ENCODE measurements around the gene NLGN2. TPM values are rescaled to one million over a fixed set of nuclear protein-coding genes. Genes with fewer than 3 reads are reported as not detected.
"Not testable (repeated sequence)": the region's sequence is repeated elsewhere in the genome, so short reads cannot be mapped to it uniquely, and the experiment has no call there.

NLGN2 gene
- total RNA-seq: 8.8 TPM

DNA sequence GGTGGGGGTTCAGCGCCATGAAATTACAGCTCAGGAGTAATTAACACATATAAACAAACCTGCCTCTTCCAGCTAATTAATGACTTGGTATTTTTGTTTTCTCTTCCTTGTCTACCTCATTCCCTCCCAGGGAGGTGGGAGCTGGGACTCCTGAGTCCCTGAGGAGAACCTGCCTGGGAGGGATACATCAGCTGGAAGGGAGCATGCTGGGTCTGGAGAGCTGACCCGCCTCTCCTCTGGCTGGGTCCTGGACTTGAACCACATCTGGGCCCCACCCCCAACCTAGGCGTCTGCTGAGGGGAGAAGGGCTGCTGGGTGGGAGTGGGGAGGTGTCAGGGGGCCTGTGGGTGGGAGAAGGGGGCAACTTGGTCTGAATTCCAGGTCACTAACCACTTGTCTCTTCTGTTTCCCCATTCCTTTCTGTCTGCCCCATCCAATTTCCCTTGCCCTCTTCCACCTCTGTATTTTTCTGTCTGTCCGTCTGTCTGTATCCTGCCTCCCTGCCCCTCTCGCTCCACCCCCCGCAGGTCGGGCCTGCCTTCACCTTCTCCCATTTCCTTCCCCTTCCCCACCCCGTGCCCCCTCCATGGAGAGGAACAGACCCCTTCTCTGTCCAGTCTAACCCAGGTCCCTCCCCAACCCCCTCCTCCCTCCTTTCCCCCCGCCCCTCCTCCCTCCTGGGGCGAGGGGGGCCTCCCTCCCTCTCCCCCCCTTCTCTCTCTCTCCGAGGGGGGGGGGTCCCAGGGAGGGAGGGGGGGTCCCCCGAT lies at the start of gene NLGN2:
TSS of gene NLGN2 (plus strand) at position 361 of the 767 bp plus-strand sequence. CDS start 411 bp downstream, outside the sequence.
- DNase-seq: no peak

DNA sequence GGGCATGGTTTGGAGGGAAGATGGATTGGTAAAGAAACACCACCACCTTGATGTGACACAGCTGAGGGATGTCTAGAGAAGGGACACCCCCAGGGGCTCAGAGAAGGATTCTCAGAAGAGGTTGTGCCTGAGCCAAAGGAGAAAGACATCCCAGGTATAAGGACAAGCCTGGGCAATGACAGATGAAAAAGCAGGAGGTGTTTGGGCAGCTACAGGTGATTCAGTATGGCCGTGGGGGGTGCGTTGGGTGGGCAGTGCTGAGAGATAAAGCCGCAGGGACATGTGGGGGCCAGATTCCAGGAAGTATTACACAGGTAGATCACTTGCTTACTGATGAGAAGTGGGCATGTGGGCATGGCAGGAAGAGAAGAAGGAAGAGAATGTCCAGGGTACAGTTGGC lies 45.7 kb upstream of the NLGN2 start:
- no peak for DNase-seq

GRCh38 chr17:7363311-7363710 lies 44.3 kb upstream of the NLGN2 start:
- DNase-seq: no peak

DNA sequence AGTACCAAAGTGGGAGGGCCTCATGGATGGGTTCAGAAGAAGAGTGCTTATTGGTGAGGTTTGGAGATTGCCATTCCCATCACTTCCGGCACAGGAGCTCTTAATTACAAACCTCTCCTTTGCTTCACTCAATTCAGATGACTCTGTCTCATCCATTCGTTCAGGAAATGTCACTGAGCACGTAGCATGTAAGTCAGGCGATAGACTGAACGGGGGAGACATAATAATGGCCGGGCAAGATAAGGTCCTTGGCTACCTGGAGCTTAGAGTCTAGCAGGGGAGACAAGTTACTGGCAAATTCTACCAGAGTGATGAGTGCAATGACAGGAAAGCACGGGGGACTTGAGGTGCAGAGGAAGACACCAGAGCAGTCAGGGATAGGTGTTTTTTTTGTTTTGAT lies 41.7 kb upstream of the NLGN2 start:
- not testable (repeated sequence) for DNase-seq

- no peak for DNase-seq
Observed at GRCh38 chr17:7367083-7367482, 40.6 kb upstream of the NLGN2 start.

DNA sequence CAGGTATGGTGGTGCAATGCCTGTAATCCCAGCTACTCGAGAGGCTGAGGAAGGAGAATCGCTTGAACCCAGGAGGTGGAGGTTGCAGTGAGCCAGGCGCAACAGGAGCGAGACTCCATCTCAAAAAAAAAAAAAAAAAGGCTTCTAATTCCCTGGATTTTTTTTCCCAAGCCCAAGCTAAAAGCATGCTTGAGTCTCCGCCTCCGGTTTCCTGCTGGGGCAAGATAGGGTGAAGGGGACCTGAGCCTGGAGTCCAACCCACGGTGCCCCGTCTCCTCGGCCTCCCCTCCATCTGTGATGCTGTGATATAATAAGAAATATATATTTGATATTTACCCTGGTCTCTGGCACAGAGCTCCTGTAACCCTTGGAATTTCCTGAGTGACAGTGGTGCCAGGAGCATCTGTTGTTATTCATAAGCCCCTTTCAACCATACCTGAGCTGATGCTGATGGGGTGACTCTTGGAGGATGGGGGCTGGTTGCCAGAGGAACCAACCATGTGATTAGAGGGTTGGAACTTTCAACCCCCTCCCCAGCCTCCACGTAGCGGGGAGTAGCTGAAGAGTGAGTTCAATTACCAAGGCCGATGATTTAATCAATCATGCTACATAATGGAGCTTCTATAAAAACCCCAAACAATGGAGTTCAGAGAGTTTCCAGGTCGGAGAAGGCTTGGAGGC lies 39.6 kb upstream of the NLGN2 start:
- no peak for DNase-seq

DNA sequence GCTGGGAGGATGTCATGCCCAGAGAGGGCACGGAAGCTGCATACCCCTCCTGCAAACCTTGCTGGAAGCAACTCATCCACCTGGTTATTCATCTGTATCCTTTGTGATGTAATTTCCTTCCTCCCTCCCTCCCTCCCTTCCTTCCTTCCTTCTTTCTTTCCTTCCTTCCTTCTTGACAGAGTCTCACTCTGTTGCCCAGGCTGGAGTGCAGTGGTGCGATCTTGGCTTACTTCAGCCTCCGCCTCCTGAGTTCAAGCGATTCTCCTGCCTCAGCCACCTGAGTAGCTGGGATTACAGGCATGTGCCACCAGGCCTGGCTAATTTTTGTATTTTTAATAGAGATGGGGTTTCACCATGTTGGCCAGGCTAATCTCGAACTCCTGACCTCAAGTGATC lies 39.0 kb upstream of the NLGN2 start:
- not testable (repeated sequence) for DNase-seq

DNA sequence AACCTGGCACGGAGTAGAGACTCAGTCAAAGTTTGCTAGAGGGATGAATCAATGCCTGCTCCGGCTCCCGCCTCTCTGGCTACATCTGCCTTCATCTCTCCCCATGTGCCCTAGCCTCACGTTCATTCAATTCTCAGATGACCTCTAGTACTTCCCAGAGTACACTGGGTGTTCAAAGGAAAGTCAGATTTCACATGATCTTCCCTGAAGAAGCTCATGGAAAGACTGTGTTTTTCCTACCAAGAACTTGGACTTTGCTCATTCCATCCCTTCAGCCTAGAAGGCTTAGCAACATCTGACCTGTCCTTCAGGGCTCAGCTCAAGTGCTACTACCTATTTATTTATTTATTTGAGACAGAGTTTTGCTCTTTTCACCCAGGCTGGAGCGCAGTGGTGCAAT lies 37.8 kb upstream of the NLGN2 start:
- DNase-seq: no peak

- no peak for DNase-seq
Observed at GRCh38 chr17:7370853-7371252, 36.8 kb upstream of the NLGN2 start.

DNA sequence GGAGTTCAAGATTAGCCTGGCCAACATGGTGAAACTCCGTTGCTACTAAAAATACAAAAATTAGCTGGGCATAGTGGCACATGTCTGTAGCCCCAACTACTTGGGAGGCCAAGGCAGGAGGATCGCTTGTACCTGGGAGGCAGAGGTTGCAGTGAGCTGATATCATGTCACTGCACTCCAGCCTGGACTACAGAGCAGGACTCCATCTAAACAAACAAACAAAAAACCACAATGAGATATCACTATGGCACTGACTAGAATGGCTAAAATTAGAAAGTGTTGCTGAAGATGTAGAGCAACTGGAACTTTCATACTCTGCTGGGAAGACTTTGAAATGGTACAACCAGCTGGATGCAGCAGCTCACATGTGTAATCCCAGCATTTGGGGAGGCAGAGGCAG lies 33.3 kb upstream of the NLGN2 start:
- DNase-seq: no peak

DNA sequence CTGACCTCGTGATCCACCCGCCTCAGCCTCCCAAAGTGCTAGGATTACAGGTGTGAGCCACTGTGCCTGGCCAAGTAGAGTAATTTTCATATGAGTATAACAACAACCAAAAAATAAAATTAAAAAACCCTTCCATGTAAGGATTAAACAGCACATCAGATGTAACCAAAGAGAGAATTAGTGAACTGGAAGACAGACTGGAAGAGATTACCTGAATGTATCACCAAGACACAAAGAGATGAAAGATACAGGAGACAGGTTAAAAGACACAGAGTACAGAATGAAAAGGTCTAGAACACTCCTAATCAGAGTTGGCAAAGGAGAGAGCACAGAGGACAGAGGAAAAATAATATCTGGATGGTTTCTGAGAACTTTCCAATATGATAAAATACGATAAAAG lies 28.5 kb upstream of the NLGN2 start:
- no peak for DNase-seq

- no peak for DNase-seq
Observed at GRCh38 chr17:7380321-7380720, 27.3 kb upstream of the NLGN2 start.

GRCh38 chr17:7380855-7381683 lies 26.6 kb upstream of the NLGN2 start, which contains the start of gene TNK1:
TNK1 (plus strand) TSS chr17:7381089; CDS start chr17:7382927, 1,838 bp downstream.
- DNase-seq: no peak

DNA sequence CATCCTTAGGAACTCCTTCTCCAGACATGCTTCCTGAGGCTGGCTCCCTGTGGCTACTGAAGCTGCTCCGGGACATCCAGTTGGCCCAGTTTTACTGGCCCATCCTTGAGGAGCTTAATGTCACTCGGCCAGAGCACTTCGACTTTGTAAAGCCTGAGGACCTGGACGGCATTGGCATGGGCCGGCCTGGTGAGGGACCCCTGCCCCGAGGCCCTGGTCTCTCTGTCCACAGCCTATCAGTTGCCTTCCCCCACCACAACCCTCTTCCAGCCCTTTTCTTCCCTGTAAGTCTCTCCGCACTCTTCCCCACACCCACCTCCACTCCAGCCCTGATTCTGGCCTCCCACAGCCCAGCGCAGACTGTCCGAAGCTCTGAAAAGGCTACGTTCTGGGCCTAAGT lies 24.7 kb upstream of the NLGN2 start:
- DNase-seq: no peak

DNA sequence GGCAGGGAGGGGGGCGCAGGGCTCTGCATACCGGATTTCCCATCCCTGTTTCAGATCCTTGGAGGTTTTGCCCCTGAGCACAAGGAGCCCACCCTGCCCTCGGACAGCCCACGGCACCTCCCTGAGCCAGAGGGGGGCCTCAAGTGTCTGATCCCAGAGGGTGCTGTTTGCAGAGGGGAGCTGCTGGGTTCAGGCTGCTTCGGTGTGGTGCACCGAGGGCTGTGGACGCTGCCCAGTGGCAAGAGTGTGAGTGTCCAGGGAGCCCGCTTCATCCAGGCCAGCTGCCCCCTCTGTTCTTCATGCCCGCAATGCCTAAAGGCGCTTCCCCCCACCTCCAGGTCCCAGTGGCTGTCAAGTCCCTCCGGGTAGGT lies 24.3 kb upstream of the NLGN2 start:
- no peak for DNase-seq

DNA sequence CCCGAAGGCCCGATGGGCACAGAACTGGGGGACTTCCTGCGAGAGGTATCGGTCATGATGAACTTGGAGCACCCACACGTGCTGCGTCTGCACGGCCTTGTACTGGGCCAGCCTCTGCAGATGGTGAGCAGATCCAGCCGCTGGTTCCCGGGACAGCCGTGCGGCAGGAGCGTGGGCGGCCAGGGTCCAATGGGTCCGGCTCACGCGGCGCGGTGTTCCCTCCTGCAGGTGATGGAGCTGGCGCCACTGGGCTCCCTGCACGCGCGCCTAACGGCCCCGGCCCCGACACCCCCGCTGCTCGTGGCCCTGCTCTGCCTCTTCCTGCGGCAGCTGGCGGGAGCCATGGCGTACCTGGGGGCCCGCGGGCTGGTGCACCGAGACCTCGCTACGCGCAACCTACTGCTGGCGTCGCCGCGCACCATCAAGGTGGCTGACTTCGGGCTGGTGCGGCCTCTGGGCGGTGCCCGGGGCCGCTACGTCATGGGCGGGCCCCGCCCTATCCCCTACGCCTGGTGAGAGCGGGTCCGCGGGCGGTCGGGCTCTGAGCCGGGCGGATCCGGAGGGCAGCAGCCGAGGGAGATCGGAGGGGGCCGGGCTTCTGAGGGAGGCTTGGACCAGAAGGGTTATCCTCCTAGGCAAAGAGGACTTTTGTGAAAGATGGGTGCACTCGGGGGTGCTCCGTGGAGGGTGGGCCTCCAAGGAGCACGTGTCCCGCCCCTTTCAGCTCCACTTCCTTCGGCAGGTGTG lies 23.7 kb upstream of the NLGN2 start:
- no peak for DNase-seq

GRCh38 chr17:7384489-7385081 lies 23.1 kb upstream of the NLGN2 start:
- DNase-seq: no peak

- DNase-seq: no peak
Observed at GRCh38 chr17:7388856-7389255, 18.8 kb upstream of the NLGN2 start.

DNA sequence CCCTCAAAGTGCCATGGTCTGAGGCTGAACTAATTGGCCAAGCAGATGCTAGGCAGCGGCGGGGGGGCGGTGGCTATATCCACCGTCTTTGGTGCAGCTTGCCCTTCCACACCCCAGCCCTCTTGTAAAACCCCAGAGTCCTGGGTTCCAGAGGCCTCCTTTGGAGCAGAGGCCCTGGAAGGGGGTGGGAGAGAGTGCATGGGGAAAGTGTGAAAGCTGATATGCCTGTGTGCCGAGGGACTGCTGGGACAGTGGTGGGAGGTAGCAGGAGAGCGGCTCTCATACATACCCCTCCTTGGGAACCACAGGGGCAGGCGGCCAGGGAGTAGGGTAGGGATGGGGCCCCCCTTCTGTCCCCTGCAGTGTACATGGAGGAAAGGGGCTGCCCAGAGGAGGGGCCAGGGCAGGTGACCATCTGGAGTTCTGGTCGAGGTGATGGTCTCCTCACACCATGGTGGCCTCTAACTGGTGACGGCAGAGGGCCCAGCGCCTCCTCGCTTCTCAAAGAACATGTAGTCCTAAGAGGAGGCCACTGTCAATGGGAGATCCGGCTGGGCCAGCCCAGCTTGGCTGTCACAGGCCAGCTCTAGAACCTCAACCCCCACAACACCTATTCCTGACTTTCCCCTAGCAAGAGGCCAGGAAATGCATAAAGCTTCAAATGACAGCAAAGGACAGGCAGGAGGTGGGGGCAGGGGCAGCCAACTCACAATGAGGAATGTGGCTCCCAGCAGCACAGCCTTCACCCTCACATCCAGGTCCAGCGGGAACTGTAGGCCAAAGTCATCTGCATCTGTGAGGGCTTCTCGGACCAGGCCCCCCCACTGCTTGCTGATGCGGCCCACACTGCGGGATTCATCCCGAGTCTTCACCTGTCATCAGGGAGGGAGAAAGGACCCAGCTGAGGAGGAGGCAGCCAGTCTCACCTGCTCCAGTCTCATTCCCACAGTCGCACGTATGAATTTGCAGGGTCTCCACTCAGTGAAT lies 17.4 kb upstream of the NLGN2 start:
- no peak for DNase-seq

DNA sequence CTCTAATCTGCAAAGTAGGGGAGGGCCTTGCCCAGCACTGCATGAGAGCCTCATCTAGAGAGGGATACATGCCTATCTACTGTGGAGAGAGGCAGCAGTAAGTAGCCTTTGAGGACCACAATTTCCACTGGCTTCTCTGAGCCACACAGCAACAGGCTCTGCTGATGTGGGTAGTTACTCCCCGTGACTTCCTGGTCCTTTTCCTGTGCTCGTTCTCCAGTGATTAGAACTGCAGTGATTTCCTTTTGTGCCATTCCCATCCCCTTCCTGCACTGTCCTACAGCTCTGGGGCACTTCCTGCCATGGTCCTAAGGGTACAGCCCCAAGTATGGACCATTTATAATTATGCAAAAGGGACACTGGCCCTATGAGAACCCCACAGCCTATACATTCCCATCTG lies 16.3 kb upstream of the NLGN2 start:
- DNase-seq: no peak
